Activated T-helper 17 cell treated with anti-CD3 and anti-CD28 coated beads, Interleukin-2, amount 50 U/mL, for 72 hours (primary cell): ENCODE data around the gene ICAM5. TPM values are rescaled to one million over a fixed set of nuclear protein-coding genes. Genes with fewer than 3 reads are reported as not detected.
"Not testable (repeated sequence)": the region's sequence is repeated elsewhere in the genome, so short reads cannot be mapped to it uniquely, and the experiment has no call there.

Experiments
- ATAC-seq: fragments of 150-1000 bp; cut with Tn5 transposase; replicated peaks from 2 replicates; pipeline ENCODE4 v1.10.0; 2021; ENCODE audit warnings: mild to moderate bottlenecking, moderate library complexity
- H3K27ac Mint-ChIP-seq: one replicate; pipeline ENCODE4 v1.8.0; 2022; ENCODE audit warnings: mixed read lengths
- H3K27me3 Mint-ChIP-seq: one replicate; pipeline ENCODE4 v1.8.0; 2022; ENCODE audit warnings: mixed read lengths
- H3K36me3 Mint-ChIP-seq: one replicate; pipeline ENCODE4 v1.8.0; 2022; ENCODE audit warnings: low read depth, mild to moderate bottlenecking, mixed read lengths
- H3K4me1 Mint-ChIP-seq: one replicate; pipeline ENCODE4 v1.8.0; 2022; ENCODE audit warnings: mixed read lengths
- H3K4me3 Mint-ChIP-seq: one replicate; pipeline ENCODE4 v1.8.0; 2022; ENCODE audit warnings: mild to moderate bottlenecking, mixed read lengths
- H3K9me3 Mint-ChIP-seq: one replicate; pipeline ENCODE4 v1.8.0; 2022; ENCODE audit warnings: mixed read lengths
- total RNA-seq, 2 donors: library from RNA; stranded (reverse); gene quantifications; one replicate each; pipeline ENCODE4 v1.2.3, GENCODE V29; 2022

ICAM5 gene
- total RNA-seq, 2 donors from 2014 or later = 0.71 to 8.6 TPM

DNA sequence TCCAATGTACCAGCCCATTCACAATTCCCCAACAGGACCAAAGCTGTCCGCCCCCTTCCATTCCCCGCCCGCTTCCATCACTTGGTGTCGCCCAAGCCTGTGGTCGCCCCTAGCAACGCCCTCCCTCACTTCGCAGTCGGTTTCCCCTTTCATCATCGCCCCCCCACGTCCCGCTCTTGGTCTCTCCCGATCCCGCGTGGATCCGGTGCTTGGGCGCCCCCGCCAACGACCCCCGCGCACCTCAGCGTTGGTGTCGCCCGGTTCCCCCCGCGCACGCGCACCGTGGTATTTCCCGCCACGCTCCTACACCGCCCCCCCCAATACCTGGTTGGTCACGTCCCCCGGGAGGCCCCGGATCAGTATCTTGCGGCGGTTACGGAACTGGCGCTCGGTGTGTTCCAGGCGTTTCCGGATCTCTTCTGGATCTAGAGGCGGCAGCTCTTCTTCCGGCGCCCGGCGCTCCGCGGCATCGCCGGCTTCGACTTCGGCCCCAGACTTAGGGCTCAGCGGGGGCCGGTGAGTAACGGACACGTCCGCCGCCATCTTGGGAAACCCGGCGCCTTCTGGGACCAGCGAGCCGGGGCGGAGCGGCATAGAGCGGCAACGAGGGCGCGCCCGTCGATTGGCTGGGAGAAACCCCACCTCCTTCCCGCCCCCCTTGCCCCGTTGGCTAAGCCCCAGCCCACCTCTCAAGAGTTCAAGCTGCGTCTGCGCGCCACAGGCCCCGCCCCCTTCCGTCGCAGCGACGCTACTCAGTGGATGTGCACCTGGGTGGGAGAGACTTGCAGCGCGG lies 43.4 kb downstream of the ICAM5 start, which contains the start of gene RAVER1:
Gene RAVER1 (minus strand): TSS at position 565 of the 793 bp plus-strand sequence. CDS start 22 bp downstream, at position 543.
- Mint-ChIP-seq H3K9me3 (no peaks in the 10 kb centered on the region), H3K4me3 (peak within 1 kb of the TSS; percentile 94), H3K27me3 (no peaks in the 10 kb centered on the region), H3K27ac (peak within 1 kb of the TSS; percentile 94), H3K4me1 (peaks cover 4% of the 10 kb centered on the region), H3K36me3 (peaks cover 86% of the 10 kb centered on the region)
- peak; percentile 96 for ATAC-seq

DNA sequence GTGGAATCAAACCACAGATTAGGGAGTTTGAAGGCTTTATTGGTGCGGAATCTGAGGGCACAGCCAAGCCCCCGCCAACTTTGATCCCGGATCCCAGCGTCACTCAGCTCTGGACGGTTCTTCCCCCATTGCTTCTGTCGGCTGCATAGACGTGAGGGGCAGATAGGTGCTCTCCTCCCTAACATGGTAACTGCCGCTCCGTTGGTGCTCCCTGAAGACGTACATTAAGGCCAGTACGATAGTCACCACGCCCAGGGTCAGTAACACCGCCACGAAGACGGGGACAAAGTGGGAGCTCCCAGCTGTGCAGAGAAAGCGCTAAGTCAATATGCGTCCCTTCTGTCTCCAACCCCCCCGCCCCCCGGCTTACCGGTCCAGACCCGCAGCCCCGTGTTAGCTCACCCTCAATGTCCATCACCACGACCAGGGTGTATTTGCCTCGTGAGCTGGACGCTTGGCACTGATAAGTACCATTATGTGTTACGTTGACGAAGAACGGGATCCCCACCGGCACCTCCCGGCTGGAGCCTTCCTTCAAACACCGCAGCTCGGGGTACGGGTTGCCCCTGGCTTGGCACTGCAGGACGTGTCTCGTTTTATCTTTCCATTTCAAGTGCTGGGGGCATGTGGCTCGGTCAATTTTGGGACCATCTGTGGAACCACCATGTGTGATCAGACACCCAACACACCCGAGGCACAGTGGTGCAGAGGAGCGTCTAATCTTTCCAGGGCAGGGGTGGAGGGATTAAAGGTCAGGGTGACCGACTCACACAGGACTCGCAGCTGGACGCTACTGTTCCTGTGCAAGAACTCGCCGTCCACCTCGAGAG lies 44.2 kb downstream of the ICAM5 start:
- peak; percentile 9 for ATAC-seq
- peak overlapping the region; percentile 94 for H3K4me3 Mint-ChIP-seq
- peak overlapping the region; percentile 94 for H3K27ac Mint-ChIP-seq
- H3K36me3 Mint-ChIP-seq = peaks cover 86% of the 10 kb centered on the region
- no peaks in the 10 kb centered on the region for H3K27me3 Mint-ChIP-seq
- no peaks in the 10 kb centered on the region for H3K9me3 Mint-ChIP-seq
- H3K4me1 Mint-ChIP-seq = peaks cover 9% of the 10 kb centered on the region

DNA sequence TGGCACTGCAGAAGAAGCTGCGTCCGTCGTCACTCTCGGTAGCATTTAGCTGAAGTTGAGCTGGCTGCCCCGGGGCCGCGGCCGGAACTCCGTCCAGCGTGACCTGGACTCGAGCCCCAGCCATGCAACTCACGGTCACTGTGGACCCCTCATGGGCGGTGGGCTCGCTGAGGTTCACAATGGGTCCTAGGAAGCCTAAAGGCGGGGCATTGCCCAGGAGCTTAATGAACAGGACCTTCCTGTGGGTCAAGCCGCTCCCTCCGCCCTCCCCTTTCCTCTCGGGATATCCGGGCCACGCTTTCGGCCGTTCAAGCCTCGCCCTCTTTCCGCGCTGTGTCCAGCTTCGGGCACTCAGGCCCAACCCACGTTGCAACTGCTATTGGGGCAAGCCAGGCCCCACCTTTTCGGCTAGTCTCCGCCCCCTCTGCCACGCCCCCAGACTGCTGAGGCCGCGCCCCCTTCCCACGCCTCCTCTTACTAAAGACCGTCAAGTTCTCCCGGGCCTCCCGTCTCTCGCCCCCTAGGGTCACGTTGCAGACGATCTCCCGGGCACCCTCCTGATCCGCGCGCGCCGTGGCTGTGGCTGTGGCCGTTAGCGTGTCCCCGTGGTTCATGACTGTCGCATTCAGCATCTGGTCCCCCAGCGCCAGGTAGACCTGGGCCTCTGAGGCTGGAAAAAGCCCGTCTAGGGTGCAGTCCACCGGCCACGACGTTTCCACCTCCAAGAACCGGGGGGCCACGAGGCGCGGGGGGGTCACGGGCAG lies 45.0 kb downstream of the ICAM5 start:
- H3K27ac Mint-ChIP-seq = no peak overlapping the region
- H3K4me1 Mint-ChIP-seq = peaks cover 9% of the 10 kb centered on the region
- no peaks in the 10 kb centered on the region for H3K9me3 Mint-ChIP-seq
- H3K36me3 Mint-ChIP-seq = peaks cover 78% of the 10 kb centered on the region
- ATAC-seq = no peak
- peak overlapping the region; percentile 94 for H3K4me3 Mint-ChIP-seq
- no peaks in the 10 kb centered on the region for H3K27me3 Mint-ChIP-seq

DNA sequence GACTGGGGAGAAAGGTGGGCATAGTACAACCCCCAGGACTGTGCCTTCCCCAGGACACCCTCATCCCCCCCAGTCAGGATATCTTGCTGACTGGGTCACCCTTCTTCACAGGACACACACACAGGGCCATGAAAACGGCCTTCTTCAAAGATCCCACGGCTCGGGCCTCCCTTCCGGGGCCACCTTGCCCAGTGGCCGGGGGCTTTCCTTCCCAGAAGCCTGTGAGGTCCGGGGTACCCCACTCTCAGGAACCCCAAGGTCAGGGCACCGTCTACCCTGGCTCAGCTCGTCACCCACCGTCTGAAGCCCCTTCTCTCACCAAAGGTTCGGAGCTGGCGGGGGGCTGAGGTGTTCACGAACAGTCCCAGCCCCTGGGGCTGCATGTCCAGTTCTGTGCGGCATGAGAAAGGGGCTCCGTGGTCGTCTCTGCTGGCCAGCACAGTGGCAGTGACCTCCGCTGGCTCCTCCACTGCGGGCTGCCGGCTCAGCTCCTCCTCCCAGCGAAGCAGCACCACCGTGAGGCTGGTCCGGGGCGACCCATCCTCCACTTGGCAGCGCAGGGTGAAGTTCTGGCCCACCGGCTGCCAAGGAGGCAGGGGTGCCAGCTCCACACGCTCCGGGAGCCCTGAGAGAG lies 45.7 kb downstream of the ICAM5 start:
- Mint-ChIP-seq H3K27me3 (no peaks in the 10 kb centered on the region), H3K36me3 (peaks cover 71% of the 10 kb centered on the region), H3K4me3 (peak overlapping the region; percentile 94), H3K27ac (no peak overlapping the region), H3K9me3 (no peaks in the 10 kb centered on the region), H3K4me1 (peaks cover 9% of the 10 kb centered on the region)
- ATAC-seq = no peak

DNA sequence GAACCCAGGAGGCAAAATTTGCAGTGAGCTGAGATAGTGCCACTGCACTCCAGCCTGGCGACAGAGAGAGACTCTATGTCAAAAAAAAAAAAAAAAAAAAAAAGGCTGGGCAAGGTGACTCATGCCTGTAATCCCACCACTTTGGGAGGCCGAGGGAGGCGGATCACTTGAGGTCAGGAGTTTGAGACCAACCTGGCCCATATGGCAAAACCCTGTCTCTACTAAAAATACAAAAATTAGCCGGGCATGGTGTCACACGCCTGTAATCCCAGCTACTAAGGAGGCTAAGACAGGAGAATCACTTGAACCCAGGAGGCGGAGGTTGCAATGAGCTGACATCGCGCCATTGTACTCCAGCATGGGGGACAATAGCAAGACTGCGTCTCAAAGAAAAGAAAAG lies 47.0 kb downstream of the ICAM5 start:
- not testable (repeated sequence) for H3K27ac Mint-ChIP-seq, H3K4me1 Mint-ChIP-seq, ATAC-seq, H3K9me3 Mint-ChIP-seq, H3K27me3 Mint-ChIP-seq
- peaks cover 64% of the 10 kb centered on the region for H3K36me3 Mint-ChIP-seq
- H3K4me3 Mint-ChIP-seq = peak overlapping the region; percentile 28

DNA sequence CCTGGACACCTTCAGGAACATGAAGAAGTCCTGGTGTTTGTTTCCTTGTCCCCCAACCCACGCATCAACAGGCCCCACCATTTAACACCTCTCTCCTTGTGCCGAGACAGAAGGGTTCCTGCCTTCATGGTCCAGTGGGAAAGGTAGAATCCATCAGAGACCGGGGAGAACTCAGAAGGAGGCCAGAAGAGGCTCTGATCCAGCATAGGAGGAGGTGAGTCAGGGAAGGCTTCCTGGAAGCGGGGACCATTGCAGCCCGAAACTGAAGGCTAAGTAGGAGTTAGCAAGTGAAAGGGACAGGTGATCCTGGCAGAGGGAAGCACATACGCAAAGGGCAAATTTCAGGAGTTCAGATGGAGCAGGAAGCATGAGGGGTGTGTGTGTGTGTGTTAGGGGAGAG lies 49.2 kb downstream of the ICAM5 start:
- ATAC-seq = peak; percentile 67
- no peaks in the 10 kb centered on the region for H3K27me3 Mint-ChIP-seq
- peak overlapping the region; percentile 84 for H3K27ac Mint-ChIP-seq
- H3K4me1 Mint-ChIP-seq = peaks cover 5% of the 10 kb centered on the region
- H3K9me3 Mint-ChIP-seq = no peaks in the 10 kb centered on the region
- H3K4me3 Mint-ChIP-seq = peak overlapping the region; percentile 86
- peaks cover 42% of the 10 kb centered on the region for H3K36me3 Mint-ChIP-seq

DNA sequence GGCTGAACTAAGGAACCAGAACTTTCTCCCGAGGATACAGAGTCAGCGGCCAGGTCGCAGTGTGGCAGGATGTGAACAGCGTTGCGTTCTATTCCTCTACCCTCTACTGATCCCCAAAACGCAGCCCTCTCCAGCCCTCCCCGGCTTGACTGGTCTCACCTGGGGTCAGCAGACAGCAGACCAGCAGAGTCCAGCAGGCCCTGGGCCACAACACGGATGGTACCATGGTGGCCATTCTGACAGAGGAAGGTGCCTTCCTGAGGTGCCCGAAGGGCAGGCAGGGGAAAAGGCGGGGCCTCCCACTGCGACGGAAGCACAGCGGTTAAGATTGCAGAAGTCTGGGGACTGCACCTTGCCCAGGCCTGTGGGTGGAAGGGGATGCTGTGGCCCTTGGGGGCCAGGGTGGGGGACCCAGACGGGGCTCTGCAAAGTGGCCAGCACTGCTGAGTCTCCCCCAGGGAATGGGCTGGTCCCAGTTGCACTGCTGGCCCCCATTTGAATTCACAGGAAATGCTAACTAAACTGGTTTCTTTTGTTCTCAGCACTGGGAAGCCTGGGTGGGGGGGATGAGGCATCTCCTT lies 49.7 kb downstream of the ICAM5 start, which contains the start of gene ICAM3:
Gene ICAM3 (minus strand): TSS at position 245 of the 581 bp plus-strand sequence. CDS start 10 bp downstream, at position 235.
- Mint-ChIP-seq H3K9me3 (no peaks in the 10 kb centered on the region), H3K27me3 (no peaks in the 10 kb centered on the region), H3K27ac (peak within 1 kb of the TSS; percentile 84), H3K4me3 (peak within 1 kb of the TSS; percentile 86), H3K4me1 (peaks cover 5% of the 10 kb centered on the region), H3K36me3 (peaks cover 36% of the 10 kb centered on the region)
- ATAC-seq = peak; percentile 97

DNA sequence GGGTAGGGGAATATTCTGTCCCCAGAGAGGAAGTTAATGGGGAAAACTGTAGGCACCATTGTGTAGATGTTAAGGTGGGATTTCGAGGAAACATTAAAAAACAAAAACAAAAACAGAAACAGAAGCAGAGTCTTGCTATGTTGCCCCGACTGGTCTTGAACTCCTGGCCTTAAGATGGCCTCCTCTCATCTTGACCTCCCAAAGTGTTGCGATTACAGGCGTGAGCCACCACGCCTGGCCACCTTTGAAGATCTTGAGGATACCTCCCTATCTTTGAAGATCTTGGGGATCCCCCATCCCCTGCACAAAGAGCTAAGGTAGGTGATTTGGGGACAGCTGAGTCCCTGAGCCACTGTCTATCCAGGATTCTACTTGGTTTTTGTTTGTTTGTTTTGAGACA lies 50.2 kb downstream of the ICAM5 start:
- Mint-ChIP-seq H3K4me3 (peak overlapping the region; percentile 86), H3K27me3 (no peaks in the 10 kb centered on the region), H3K27ac (peak overlapping the region; percentile 84), H3K36me3 (peaks cover 31% of the 10 kb centered on the region), H3K4me1 (peaks cover 5% of the 10 kb centered on the region), H3K9me3 (no peaks in the 10 kb centered on the region)
- ATAC-seq = no peak

DNA sequence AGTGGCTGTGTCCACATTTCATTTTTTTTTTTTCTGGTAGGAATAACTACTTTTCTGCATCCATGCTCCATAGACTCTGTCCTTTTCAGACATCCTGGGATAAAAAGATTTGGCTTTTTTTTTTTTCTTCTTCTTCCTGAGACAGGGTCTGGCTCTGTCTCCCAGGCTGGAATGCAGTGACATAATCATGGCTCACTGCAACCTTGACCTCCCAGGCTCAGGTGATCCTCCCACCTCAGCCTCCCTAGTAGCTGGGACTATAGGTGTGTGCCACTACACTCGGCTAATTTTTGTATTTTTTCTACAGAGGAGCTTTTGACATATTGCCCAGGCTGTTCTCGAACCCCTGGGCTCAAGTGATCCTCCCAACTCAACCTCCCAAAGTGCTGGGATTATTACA lies 53.7 kb downstream of the ICAM5 start:
- Mint-ChIP-seq H3K36me3 (peaks cover 5% of the 10 kb centered on the region), H3K27me3 (no peaks in the 10 kb centered on the region), H3K4me1 (peaks cover 1% of the 10 kb centered on the region), H3K4me3 (no peak overlapping the region), H3K27ac (no peak overlapping the region), H3K9me3 (no peaks in the 10 kb centered on the region)
- ATAC-seq = no peak

DNA sequence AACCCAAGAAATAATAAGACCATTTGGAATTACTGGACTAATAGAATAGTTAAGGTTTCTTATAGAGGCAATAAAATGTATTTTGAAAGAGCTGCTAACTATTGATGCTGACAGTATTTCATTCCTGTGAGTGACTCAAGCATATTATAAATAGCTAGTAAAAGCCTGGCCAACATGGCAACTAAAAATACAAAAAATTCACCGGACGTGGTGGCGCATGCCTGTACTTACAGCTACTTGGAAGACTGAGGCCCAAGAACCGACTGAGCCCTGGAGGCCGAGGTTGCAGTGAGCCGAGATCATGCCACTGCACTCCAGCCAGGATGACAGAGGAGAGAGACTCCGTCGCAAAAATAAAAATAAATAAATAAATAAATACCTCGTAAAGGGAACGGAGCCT lies 55.0 kb downstream of the ICAM5 start:
- Mint-ChIP-seq H3K27me3 (no peaks in the 10 kb centered on the region), H3K9me3 (no peaks in the 10 kb centered on the region), H3K27ac (no peak overlapping the region), H3K36me3 (peaks cover under 1% of the 10 kb centered on the region), H3K4me1 (no peaks in the 10 kb centered on the region), H3K4me3 (no peak overlapping the region)
- ATAC-seq = no peak

Other genes with a start within 250 kb of the ICAM5 start
- 10 to 100 TPM; 52.5 to 65.0 TPM for gene SHFL, start 203.6 kb upstream of the ICAM5 start, total RNA-seq
- 10 to 100 TPM in 1 of 2 donors, 1 to 10 TPM in 1; 5.7 to 47.0 TPM for gene ANGPTL6, start 187.3 kb upstream of the ICAM5 start, total RNA-seq
- 100 to 1,000 TPM; 205 to 372 TPM for gene PPAN, start 183.6 kb upstream of the ICAM5 start, total RNA-seq
- 100 to 1,000 TPM; 114 to 237 TPM for gene P2RY11, start 178.3 kb upstream of the ICAM5 start, total RNA-seq
- 100 to 1,000 TPM; 174 to 235 TPM for gene EIF3G, start 170.1 kb upstream of the ICAM5 start, total RNA-seq
- gene DNMT1, start 95.0 kb upstream of the ICAM5 start, total RNA-seq = 100 to 1,000 TPM; 300 to 434 TPM
- gene S1PR2, start 58.6 kb upstream of the ICAM5 start, total RNA-seq = 10 to 100 TPM in 1 of 2 donors, 1 to 10 TPM in 1; 7.9 to 17.1 TPM
- 100 to 1,000 TPM in 1 of 2 donors, 10 to 100 TPM in 1; 61.1 to 142 TPM for gene MRPL4, start 37.7 kb upstream of the ICAM5 start, total RNA-seq
- 10 to 100 TPM; 47.8 to 88.5 TPM for gene ICAM1, start 18.8 kb upstream of the ICAM5 start, total RNA-seq
- 1 to 10 TPM in 1 of 2 donors, under 1 TPM in 1; 0.78 to 2.2 TPM for gene ICAM4, start 3.0 kb upstream of the ICAM5 start, total RNA-seq
- 1 to 10 TPM; 5.4 to 6.6 TPM for gene ZGLP1, start 19.9 kb downstream of the ICAM5 start, total RNA-seq
- 10 to 100 TPM; 12.3 to 20.1 TPM for gene FDX2, start 26.1 kb downstream of the ICAM5 start, total RNA-seq
- 10 to 100 TPM; 66.3 to 88.7 TPM for gene RAVER1, start 43.6 kb downstream of the ICAM5 start, total RNA-seq
- gene ICAM3, start 49.7 kb downstream of the ICAM5 start, total RNA-seq = 100 to 1,000 TPM; 144 to 228 TPM
- 100 to 1,000 TPM; 221 to 245 TPM for gene TYK2, start 90.6 kb downstream of the ICAM5 start, total RNA-seq
- 100 to 1,000 TPM; 140 to 226 TPM for gene CDC37, start 113.6 kb downstream of the ICAM5 start, total RNA-seq
- gene PDE4A, start 130.6 kb downstream of the ICAM5 start, total RNA-seq = 1 to 10 TPM; 9.0 to 9.1 TPM
- gene KEAP1, start 213.4 kb downstream of the ICAM5 start, total RNA-seq = 10 to 100 TPM; 71.5 to 99.6 TPM
- gene S1PR5, start 227.5 kb downstream of the ICAM5 start, total RNA-seq = under 1 TPM in 1 of 2 donors, not detected in 1; 0.11 TPM